ENCODE results near the gene AARS1. TPM values are rescaled to one million over a fixed set of nuclear protein-coding genes. Genes with fewer than 3 reads are reported as not detected.

The AARS1 gene
- total RNA-seq, 2 experiments from 2014 or later, result 121 to 122 TPM

Other genes starting within 250 kb of the AARS1 start
- 10 to 100 TPM; 22.7 to 26.1 TPM for gene PDPR, start 175.2 kb downstream of the AARS1 start, total RNA-seq
- gene CLEC18C, start 115.7 kb downstream of the AARS1 start, total RNA-seq, result 1 to 10 TPM in 1 of 2 experiments, under 1 TPM in 1; 0.67 to 1.1 TPM
- 10 to 100 TPM; 28.8 to 29.4 TPM for gene EXOSC6, start 37.6 kb downstream of the AARS1 start, total RNA-seq
- 10 to 100 TPM; 29.8 to 32.3 TPM for gene DDX19B, start 9.7 kb upstream of the AARS1 start, total RNA-seq
- gene DDX19A, start 57.4 kb upstream of the AARS1 start, total RNA-seq, result 10 to 100 TPM; 35.5 to 40.4 TPM
- 10 to 100 TPM; 31.9 to 38.6 TPM for gene ST3GAL2, start 149.6 kb upstream of the AARS1 start, total RNA-seq
- 10 to 100 TPM; 24.3 to 26.0 TPM for gene FCSK, start 165.1 kb upstream of the AARS1 start, total RNA-seq
- 10 to 100 TPM; 73.8 to 75.3 TPM for gene COG4, start 234.0 kb upstream of the AARS1 start, total RNA-seq
- 100 to 1,000 TPM; 303 to 331 TPM for gene SF3B3, start 234.3 kb upstream of the AARS1 start, total RNA-seq

All from activated naive CD8-positive, alpha-beta T cell treated with anti-CD3 and anti-CD28 coated beads, Interleukin-2, amount 10 ng/mL, durations not matched to agents 7 days and 5 days (primary cell).